GM18520 (cell line): ENCODE results near the gene RHBDL2.
"Not testable (repeated sequence)": the region's sequence is repeated elsewhere in the genome, so short reads cannot be mapped to it uniquely, and the experiment has no call there.

Experiments
- ATAC-seq: cut with Tn5 transposase; IDR thresholded peaks from one replicate; pipeline ENCODE4 v1.9.1; 2021; ENCODE audit not compliant: unreplicated experiment

The RHBDL2 gene

GRCh38 chr1:38938722-38939260, 2.8 kb downstream of the RHBDL2 start:
- ATAC-seq = no peak

- ATAC-seq = no peak
These were observed 9.1 kb downstream of the RHBDL2 start for GRCh38 chr1:38932571-38932970.

- no peak for ATAC-seq
These were observed 12.2 kb downstream of the RHBDL2 start for GRCh38 chr1:38929476-38929875.

GRCh38 chr1:38929054-38929453, 12.6 kb downstream of the RHBDL2 start:
- no peak for ATAC-seq

GRCh38 chr1:38926091-38926490, 15.5 kb downstream of the RHBDL2 start:
- ATAC-seq = no peak

- no peak for ATAC-seq
These were observed 16.2 kb downstream of the RHBDL2 start for GRCh38 chr1:38925391-38925790.

GRCh38 chr1:38923607-38924006, 18.0 kb downstream of the RHBDL2 start:
- ATAC-seq = no peak

GRCh38 chr1:38919130-38919529, 22.5 kb downstream of the RHBDL2 start:
- no peak for ATAC-seq

- ATAC-seq = no peak
These were observed 23.1 kb downstream of the RHBDL2 start for GRCh38 chr1:38918568-38918967.

- no peak for ATAC-seq
These were observed 23.9 kb downstream of the RHBDL2 start for GRCh38 chr1:38917772-38918171.

GRCh38 chr1:38917337-38917736, 24.3 kb downstream of the RHBDL2 start:
- ATAC-seq = no peak

- no peak for ATAC-seq
These were observed 26.2 kb downstream of the RHBDL2 start for GRCh38 chr1:38915352-38915948.

- not testable (repeated sequence) for ATAC-seq
These were observed 26.7 kb downstream of the RHBDL2 start for GRCh38 chr1:38914908-38915307.

- no peak for ATAC-seq
These were observed 32.8 kb downstream of the RHBDL2 start for GRCh38 chr1:38908821-38909220.

- no peak for ATAC-seq
These were observed 35.6 kb downstream of the RHBDL2 start for GRCh38 chr1:38905985-38906384.

GRCh38 chr1:38899560-38899959, 42.1 kb downstream of the RHBDL2 start:
- no peak for ATAC-seq

- no peak for ATAC-seq
These were observed 42.9 kb downstream of the RHBDL2 start for GRCh38 chr1:38898653-38899230.

GRCh38 chr1:38896169-38896568, 45.5 kb downstream of the RHBDL2 start:
- no peak for ATAC-seq

- no peak for ATAC-seq
These were observed 48.7 kb downstream of the RHBDL2 start for GRCh38 chr1:38892976-38893375.

- no peak for ATAC-seq
These were observed 49.9 kb downstream of the RHBDL2 start for GRCh38 chr1:38891753-38892152.

GRCh38 chr1:38889589-38889988, 52.0 kb downstream of the RHBDL2 start:
- ATAC-seq = no peak

GRCh38 chr1:38888423-38889333, 53.0 kb downstream of the RHBDL2 start:
- no peak for ATAC-seq
